ENCODE results near the gene DNHD1. TPM values are rescaled to one million over a fixed set of nuclear protein-coding genes. Genes with fewer than 3 reads are reported as not detected.

Gene DNHD1
- 2.9 and 3.1 TPM in 2 replicates for polyA plus RNA-seq (2013)

DNA sequence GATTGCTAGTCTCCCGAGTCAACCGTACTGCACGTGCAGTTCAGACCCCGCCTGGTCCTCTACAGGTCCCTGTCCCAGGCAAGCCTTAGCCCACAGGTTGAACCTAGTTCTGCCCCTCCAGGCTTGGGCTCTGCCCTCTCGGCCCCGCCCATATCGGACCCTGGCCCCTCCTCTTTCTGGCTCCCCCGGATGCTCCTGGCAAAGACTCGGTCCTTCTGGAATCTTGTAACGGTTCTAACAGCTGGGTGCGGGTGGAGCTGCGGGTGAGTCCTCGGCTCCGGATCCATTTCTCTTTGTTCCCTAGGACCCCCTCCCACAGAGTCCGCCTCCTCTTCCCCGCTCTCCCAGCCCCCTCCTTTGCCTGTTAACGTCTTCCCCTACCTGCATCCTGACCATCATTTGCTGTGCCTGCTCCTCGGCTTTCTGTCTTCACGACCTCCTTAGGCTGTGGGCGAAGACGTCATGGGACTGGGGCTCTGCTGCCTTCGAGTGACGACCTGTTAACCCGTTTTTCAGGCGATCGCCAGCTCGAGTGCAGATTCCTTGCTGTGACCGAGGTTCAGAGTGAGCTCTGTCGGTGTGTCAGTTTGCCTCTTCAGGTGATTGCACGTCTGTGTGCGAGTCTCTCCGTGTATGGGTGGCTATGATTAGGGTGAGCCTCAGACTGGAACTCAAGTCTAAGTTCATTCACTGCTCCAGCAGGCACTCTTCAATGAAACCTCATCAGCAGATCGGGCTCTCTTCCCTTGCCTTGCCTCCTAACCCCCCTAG is at the start of gene DNHD1:
Gene DNHD1, plus strand, starts transcription at position 212 of the 771 bp plus-strand sequence. CDS start 936 bp downstream, outside the sequence.
- H3K4me3 ChIP-seq (ENCODE audit: low read depth, low read length): no peak within 1 kb of the TSS
- H2AK5ac ChIP-seq (ENCODE audit: low read length): no peak within 1 kb of the TSS
- H3K4me2 ChIP-seq (ENCODE audit: low read length): no peak within 1 kb of the TSS
- H3K79me2 ChIP-seq (ENCODE audit: control insufficient read depth, insufficient read depth, low read length, poor library complexity): no peaks in the 10 kb centered on the region
- peak within 1 kb of the TSS; percentile 17 for H2AFZ ChIP-seq (ENCODE audit: insufficient read depth, low read length, poor library complexity)
- H3K36me3 ChIP-seq (ENCODE audit: control insufficient read depth in 1 of 2, insufficient read depth in 2 of 2, low read length in 2 of 2): peaks cover 14 to 19% of the 10 kb centered on the region in 2 experiments
- H4K8ac ChIP-seq (ENCODE audit: low read depth, low read length): no peak within 1 kb of the TSS
- no peak within 1 kb of the TSS for H4K91ac ChIP-seq (ENCODE audit: low read depth, low read length)
- no peak for DNase-seq
- peak within 1 kb of the TSS; percentile 25 for H3K9ac ChIP-seq (ENCODE audit: low read length)
- H3K27me3 ChIP-seq (ENCODE audit: insufficient read depth, low read length): no peaks in the 10 kb centered on the region
- no peak within 1 kb of the TSS for H3K4ac ChIP-seq (ENCODE audit: low read depth, low read length)
- H3K4me1 ChIP-seq (ENCODE audit: control insufficient read depth in 1 of 2, insufficient read depth in 2 of 2, low read length in 2 of 2): no peaks in the 10 kb centered on the region
- no peak within 1 kb of the TSS for H3K27ac ChIP-seq (ENCODE audit: low read depth, low read length)
- no peak within 1 kb of the TSS for H3K14ac ChIP-seq (ENCODE audit: low read length)
- H3K79me1 ChIP-seq (ENCODE audit: low read length): no peaks in the 10 kb centered on the region
- no peak within 1 kb of the TSS for H3K23ac ChIP-seq (ENCODE audit: low read length)
- H3K9me3 ChIP-seq (ENCODE audit: insufficient read depth, low read depth, low read length): no peaks in the 10 kb centered on the region
- peak within 1 kb of the TSS; percentile 59 for H4K12ac ChIP-seq (ENCODE audit: low read depth, low read length)
- no CpG with 5 or more reads among the region's 33 CpGs for WGBS (ENCODE audit: extremely low coverage, insufficient coverage, insufficient read length)
- no peak within 1 kb of the TSS for H2BK12ac ChIP-seq (ENCODE audit: low read length)
- H2BK120ac ChIP-seq (ENCODE audit: insufficient read depth, low read length, poor library complexity): no peak within 1 kb of the TSS
- H2BK5ac ChIP-seq (ENCODE audit: low read depth, low read length, poor library complexity): no peak within 1 kb of the TSS
- no peak within 1 kb of the TSS for H3K18ac ChIP-seq (ENCODE audit: low read length)

DNA sequence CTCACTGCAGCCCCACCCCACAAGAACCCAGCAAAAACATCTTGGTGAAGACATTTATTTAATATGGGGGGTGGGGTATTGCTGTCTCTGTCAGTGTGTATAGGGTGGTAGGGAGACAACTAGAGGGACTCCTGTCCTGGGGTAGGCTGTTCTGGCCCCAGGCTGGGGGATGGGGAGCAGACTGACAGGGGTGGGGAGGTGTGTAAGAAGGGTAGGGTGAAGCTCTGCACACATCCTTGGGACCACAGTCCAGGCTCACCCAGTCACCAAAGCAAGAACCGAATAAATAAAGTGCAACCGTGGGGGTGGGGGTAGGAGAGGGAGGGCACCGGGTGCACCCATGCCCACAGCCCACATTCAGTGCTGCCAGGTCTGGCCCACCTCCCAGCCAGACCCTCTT is 48.5 kb upstream of the DNHD1 start:
- Histone ChIP-seq H4K91ac (ENCODE audit: low read depth, low read length) (no peak overlapping the region), H3K27me3 (ENCODE audit: insufficient read depth, low read length) (no peaks in the 10 kb centered on the region), H3K4me3 (ENCODE audit: low read depth, low read length) (no peak overlapping the region), H3K4me1 (ENCODE audit: control insufficient read depth in 1 of 2, insufficient read depth in 2 of 2, low read length in 2 of 2) (no peaks in the 10 kb centered on the region), H3K36me3 (ENCODE audit: control insufficient read depth in 1 of 2, insufficient read depth in 2 of 2, low read length in 2 of 2) (peaks cover 16 to 18% of the 10 kb centered on the region in 2 experiments), H2BK12ac (ENCODE audit: low read length) (no peak overlapping the region), H3K9ac (ENCODE audit: low read length) (no peak overlapping the region), H3K4me2 (ENCODE audit: low read length) (no peak overlapping the region), H2BK120ac (ENCODE audit: insufficient read depth, low read length, poor library complexity) (no peak overlapping the region), H4K12ac (ENCODE audit: low read depth, low read length) (no peak overlapping the region), H3K14ac (ENCODE audit: low read length) (no peak overlapping the region), H3K9me3 (ENCODE audit: insufficient read depth, low read depth, low read length) (no peaks in the 10 kb centered on the region), H3K23ac (ENCODE audit: low read length) (no peak overlapping the region), H2BK5ac (ENCODE audit: low read depth, low read length, poor library complexity) (no peak overlapping the region), H2AFZ (ENCODE audit: insufficient read depth, low read length, poor library complexity) (no peak overlapping the region), H3K79me1 (ENCODE audit: low read length) (no peaks in the 10 kb centered on the region), H3K18ac (ENCODE audit: low read length) (no peak overlapping the region), H3K79me2 (ENCODE audit: control insufficient read depth, insufficient read depth, low read length, poor library complexity) (no peaks in the 10 kb centered on the region), H3K27ac (ENCODE audit: low read depth, low read length) (no peak overlapping the region), H3K4ac (ENCODE audit: low read depth, low read length) (no peak overlapping the region), H4K8ac (ENCODE audit: low read depth, low read length) (no peak overlapping the region), H2AK5ac (ENCODE audit: low read length) (no peak overlapping the region)
- DNase-seq: no peak
- no CpG with 5 or more reads among the region's 3 CpGs for WGBS (ENCODE audit: extremely low coverage, insufficient coverage, insufficient read length)

- no peak overlapping the region for H3K4ac ChIP-seq (ENCODE audit: low read depth, low read length)
- H4K12ac ChIP-seq (ENCODE audit: low read depth, low read length): no peak overlapping the region
- H3K14ac ChIP-seq (ENCODE audit: low read length): no peak overlapping the region
- H3K27ac ChIP-seq (ENCODE audit: low read depth, low read length): no peak overlapping the region
- H3K79me1 ChIP-seq (ENCODE audit: low read length): no peaks in the 10 kb centered on the region
- no peak overlapping the region for H3K9ac ChIP-seq (ENCODE audit: low read length)
- DNase-seq: no peak
- H3K23ac ChIP-seq (ENCODE audit: low read length): no peak overlapping the region
- no peak overlapping the region for H4K91ac ChIP-seq (ENCODE audit: low read depth, low read length)
- WGBS (ENCODE audit: extremely low coverage, insufficient coverage, insufficient read length): no CpG with 5 or more reads among the region's 3 CpGs
- no peak overlapping the region for H2BK12ac ChIP-seq (ENCODE audit: low read length)
- H4K8ac ChIP-seq (ENCODE audit: low read depth, low read length): no peak overlapping the region
- H3K4me3 ChIP-seq (ENCODE audit: low read depth, low read length): no peak overlapping the region
- no peaks in the 10 kb centered on the region for H3K4me1 ChIP-seq (ENCODE audit: control insufficient read depth in 1 of 2, insufficient read depth in 2 of 2, low read length in 2 of 2)
- H2AFZ ChIP-seq (ENCODE audit: insufficient read depth, low read length, poor library complexity): no peak overlapping the region
- H2BK120ac ChIP-seq (ENCODE audit: insufficient read depth, low read length, poor library complexity): no peak overlapping the region
- no peak overlapping the region for H3K4me2 ChIP-seq (ENCODE audit: low read length)
- H3K36me3 ChIP-seq (ENCODE audit: control insufficient read depth in 1 of 2, insufficient read depth in 2 of 2, low read length in 2 of 2): peaks cover 37 to 49% of the 10 kb centered on the region in 2 experiments
- no peaks in the 10 kb centered on the region for H3K79me2 ChIP-seq (ENCODE audit: control insufficient read depth, insufficient read depth, low read length, poor library complexity)
- no peak overlapping the region for H3K18ac ChIP-seq (ENCODE audit: low read length)
- H3K9me3 ChIP-seq (ENCODE audit: insufficient read depth, low read depth, low read length): peaks cover 3% of the 10 kb centered on the region
- H2AK5ac ChIP-seq (ENCODE audit: low read length): no peak overlapping the region
- no peaks in the 10 kb centered on the region for H3K27me3 ChIP-seq (ENCODE audit: insufficient read depth, low read length)
- no peak overlapping the region for H2BK5ac ChIP-seq (ENCODE audit: low read depth, low read length, poor library complexity)
Observed at GRCh38 chr11:6452219-6452618, 44.9 kb upstream of the DNHD1 start.

DNA sequence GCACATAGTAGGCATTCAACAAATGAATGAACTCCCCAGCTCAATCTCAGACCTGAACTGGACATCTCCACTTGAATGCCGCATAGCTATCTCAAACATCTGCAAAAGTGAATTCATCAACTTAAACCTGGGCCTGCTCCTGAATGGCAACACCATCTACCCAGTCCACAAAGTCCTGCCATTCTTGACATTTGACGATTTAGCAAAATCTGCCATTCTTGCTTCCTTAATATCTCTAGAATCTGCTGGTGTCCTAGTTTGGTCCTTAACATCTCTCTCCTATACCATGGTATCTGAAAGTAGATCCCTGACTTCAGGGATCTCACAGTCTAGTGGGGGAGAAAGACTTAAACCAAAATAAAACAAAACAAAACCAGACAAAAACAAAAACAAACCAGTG is 43.9 kb upstream of the DNHD1 start:
- Histone ChIP-seq H4K12ac (ENCODE audit: low read depth, low read length) (no peak overlapping the region), H3K4me3 (ENCODE audit: low read depth, low read length) (no peak overlapping the region), H2AK5ac (ENCODE audit: low read length) (no peak overlapping the region), H3K79me2 (ENCODE audit: control insufficient read depth, insufficient read depth, low read length, poor library complexity) (no peaks in the 10 kb centered on the region), H2BK120ac (ENCODE audit: insufficient read depth, low read length, poor library complexity) (no peak overlapping the region), H3K79me1 (ENCODE audit: low read length) (no peaks in the 10 kb centered on the region), H4K91ac (ENCODE audit: low read depth, low read length) (no peak overlapping the region), H3K4me1 (ENCODE audit: control insufficient read depth in 1 of 2, insufficient read depth in 2 of 2, low read length in 2 of 2) (peaks cover 0 to under 1% of the 10 kb centered on the region in 2 experiments), H3K14ac (ENCODE audit: low read length) (no peak overlapping the region), H3K4ac (ENCODE audit: low read depth, low read length) (no peak overlapping the region), H2AFZ (ENCODE audit: insufficient read depth, low read length, poor library complexity) (no peak overlapping the region), H3K27me3 (ENCODE audit: insufficient read depth, low read length) (no peaks in the 10 kb centered on the region), H3K27ac (ENCODE audit: low read depth, low read length) (no peak overlapping the region), H3K18ac (ENCODE audit: low read length) (no peak overlapping the region), H4K8ac (ENCODE audit: low read depth, low read length) (no peak overlapping the region), H3K36me3 (ENCODE audit: control insufficient read depth in 1 of 2, insufficient read depth in 2 of 2, low read length in 2 of 2) (peaks cover 39 to 49% of the 10 kb centered on the region in 2 experiments), H2BK12ac (ENCODE audit: low read length) (no peak overlapping the region), H3K4me2 (ENCODE audit: low read length) (no peak overlapping the region), H3K9ac (ENCODE audit: low read length) (no peak overlapping the region), H3K23ac (ENCODE audit: low read length) (no peak overlapping the region), H3K9me3 (ENCODE audit: insufficient read depth, low read depth, low read length) (peaks cover 3% of the 10 kb centered on the region), H2BK5ac (ENCODE audit: low read depth, low read length, poor library complexity) (no peak overlapping the region)
- WGBS (ENCODE audit: extremely low coverage, insufficient coverage, insufficient read length): no CpG with 5 or more reads among the region's 2 CpGs
- DNase-seq: no peak

All from trophoblast cell (in vitro differentiated cells and primary cell).